ENCODE measurements around the gene ATP1A4. TPM values are rescaled to one million over a fixed set of nuclear protein-coding genes. Genes with fewer than 3 reads are reported as not detected.

Gene ATP1A4
- total RNA-seq, 1 experiment from 2014 or later, result not detected

- no peak for DNase-seq (ENCODE audit: low read depth)
- in situ Hi-C loops (cut with HindIII; ENCODE audit: low pct_unique_long_range_greater_than_20kb, low sequenced_read_pairs), result no loop called here
Measured at GRCh38 chr1:160189649-160190625, 38.5 kb downstream of the ATP1A4 start, which contains the start of gene CASQ1. CASQ1 (plus strand) TSS chr1:160190575; CDS start chr1:160190752, 177 bp downstream.

- in situ Hi-C loops (cut with HindIII; ENCODE audit: low pct_unique_long_range_greater_than_20kb, low sequenced_read_pairs), result no loop called here
- no peak for DNase-seq (ENCODE audit: low read depth)
Measured at GRCh38 chr1:160191756-160192155, 40.4 kb downstream of the ATP1A4 start.

DNA sequence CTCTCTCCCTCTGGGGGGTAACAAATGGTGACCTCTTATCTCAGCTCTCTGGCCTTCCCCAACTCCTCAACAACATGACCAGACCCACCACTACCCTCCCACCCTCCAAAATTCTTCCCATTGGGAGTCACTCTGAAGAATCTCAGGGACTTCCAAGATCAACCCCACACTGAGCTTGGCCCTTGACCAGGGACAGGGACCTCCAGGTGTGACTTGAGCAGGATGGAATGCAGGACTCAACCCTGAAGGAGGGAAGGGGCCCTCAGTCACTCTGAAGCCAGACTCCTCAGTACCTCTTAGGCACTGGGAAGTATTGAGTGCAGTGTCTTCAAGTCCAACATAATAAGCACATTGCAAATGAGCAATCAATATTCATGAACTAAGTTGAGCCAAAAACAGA lies 40.8 kb downstream of the ATP1A4 start:
- in situ Hi-C loops (cut with HindIII; ENCODE audit: low pct_unique_long_range_greater_than_20kb, low sequenced_read_pairs), result no loop called here
- DNase-seq (ENCODE audit: low read depth), result no peak

GRCh38 chr1:160193091-160193819 lies 41.9 kb downstream of the ATP1A4 start:
- in situ Hi-C loops (cut with HindIII; ENCODE audit: low pct_unique_long_range_greater_than_20kb, low sequenced_read_pairs), result no loop called here
- DNase-seq (ENCODE audit: low read depth), result peak; percentile 73

DNA sequence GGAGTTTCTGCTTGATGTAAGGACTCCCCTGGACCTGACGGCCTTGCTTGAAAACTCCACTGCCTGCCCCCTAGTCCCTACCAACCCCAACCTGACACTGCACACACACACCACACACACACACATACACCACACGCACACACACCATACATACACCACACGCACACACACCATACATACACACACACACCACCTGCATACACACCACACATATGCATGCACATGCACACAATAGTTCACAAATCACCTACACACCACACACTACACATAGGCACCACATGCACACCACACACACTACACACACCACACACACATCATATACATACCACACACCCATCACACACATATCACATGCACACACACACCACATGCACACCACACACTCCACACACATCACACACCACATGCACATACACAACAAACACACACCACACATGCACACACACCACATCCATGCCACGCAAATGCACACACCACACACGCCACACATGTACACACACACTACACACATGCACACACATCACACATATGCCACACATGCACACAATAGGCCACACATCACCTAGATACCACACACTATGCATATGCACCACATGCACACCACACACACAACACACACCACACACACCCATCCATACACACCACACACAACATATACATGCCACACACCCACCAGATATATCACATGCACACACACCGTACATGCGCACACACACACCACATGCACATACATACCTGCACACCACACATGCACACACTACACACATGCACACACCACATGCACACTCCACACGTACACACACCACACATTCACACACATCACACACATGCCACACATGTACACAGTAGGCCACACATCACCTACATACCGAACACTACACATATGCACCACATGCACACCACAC lies 42.7 kb downstream of the ATP1A4 start:
- DNase-seq (ENCODE audit: low read depth), result no peak
- in situ Hi-C loops (cut with HindIII; ENCODE audit: low pct_unique_long_range_greater_than_20kb, low sequenced_read_pairs), result no loop called here

- in situ Hi-C loops (cut with HindIII; ENCODE audit: low pct_unique_long_range_greater_than_20kb, low sequenced_read_pairs), result no loop called here
- no peak for DNase-seq (ENCODE audit: low read depth)
Measured at GRCh38 chr1:160194737-160195059, 43.3 kb downstream of the ATP1A4 start.

DNA sequence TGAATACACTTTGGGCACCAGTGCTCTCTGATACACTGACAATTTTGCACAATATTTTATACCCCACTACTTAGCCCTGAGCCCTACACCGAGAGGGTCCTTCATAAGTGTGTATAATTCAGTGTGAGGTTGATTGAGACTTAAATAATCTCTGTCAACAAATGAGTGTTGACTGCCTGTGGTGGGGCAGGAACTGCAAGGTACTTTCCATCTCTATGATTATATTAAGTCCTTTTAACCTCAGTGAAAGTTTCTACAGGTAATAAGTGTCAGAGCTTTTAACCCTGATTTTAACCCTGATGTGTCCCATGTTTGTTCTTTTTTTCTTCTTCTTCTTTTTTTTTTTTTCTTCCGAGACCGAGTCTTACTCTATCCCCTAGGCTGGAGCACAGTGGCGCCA lies 44.7 kb downstream of the ATP1A4 start:
- no peak for DNase-seq (ENCODE audit: low read depth)
- in situ Hi-C loops (cut with HindIII; ENCODE audit: low pct_unique_long_range_greater_than_20kb, low sequenced_read_pairs), result no loop called here

DNA sequence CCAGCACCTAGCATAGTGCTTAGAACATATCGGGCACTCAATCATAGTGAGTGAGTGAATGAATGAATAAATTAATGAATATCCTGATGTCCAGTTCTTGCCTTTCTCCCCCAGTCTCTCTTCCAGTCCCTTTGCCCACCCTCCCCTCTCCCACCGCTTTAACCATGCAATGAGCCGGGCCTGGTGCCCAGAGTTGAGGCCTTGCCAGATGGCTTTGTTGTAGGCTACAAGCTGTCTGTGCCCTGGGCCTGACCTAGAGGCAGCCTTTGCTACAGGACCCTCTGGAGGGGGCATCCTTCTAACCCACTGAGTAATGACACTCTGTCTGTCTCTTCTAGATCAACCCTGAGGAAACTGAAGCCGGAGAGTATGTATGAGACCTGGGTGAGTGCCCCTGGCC lies 45.8 kb downstream of the ATP1A4 start:
- in situ Hi-C loops (cut with HindIII; ENCODE audit: low pct_unique_long_range_greater_than_20kb, low sequenced_read_pairs), result no loop called here
- no peak for DNase-seq (ENCODE audit: low read depth)

- in situ Hi-C loops (cut with HindIII; ENCODE audit: low pct_unique_long_range_greater_than_20kb, low sequenced_read_pairs), result loop anchor here (10.0 kb wide), 1 partner anchor 96 kb away; no protein-coding TSS in a partner anchor
- DNase-seq (ENCODE audit: low read depth), result no peak
Measured at GRCh38 chr1:160200786-160201185, 49.4 kb downstream of the ATP1A4 start.

DNA sequence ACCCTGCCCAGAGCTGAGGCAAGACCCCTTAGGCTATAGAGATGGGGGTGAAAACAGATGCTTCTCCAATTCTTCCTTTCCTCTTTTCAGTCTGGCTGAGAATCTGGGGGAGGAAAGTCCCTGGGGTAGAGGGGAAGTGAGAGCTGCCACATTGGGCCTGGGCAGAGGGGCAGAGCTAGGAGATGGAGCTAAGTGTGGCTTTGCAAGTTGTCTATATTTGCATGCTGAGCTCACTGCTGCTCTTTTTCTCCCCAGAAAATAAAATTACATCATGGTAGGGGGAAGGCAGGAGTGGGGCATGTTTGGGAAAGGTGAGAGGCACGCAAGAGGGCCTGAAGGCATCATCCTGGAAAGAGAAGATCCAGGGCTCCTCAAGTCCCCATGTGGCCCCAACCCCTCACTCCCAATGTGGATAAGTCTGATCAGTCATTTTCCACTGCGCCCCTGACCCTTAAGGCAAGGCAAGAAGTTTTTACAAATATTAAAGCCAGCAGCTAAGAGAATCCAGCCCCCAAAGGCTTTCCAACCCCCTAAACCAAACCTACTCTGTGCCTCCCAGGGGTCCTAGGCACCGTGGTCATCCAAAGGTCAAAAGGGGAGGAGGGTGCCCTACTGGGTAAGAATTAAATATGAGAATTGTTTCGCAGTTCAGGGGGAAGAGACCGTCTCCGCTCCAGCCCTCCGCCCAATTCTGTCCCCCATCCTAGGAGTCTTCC lies 53.3 kb downstream of the ATP1A4 start:
- in situ Hi-C loops (cut with HindIII; ENCODE audit: low pct_unique_long_range_greater_than_20kb, low sequenced_read_pairs), result loop anchor here (10.0 kb wide), 1 partner anchor 100 kb away; no protein-coding TSS in a partner anchor
- DNase-seq (ENCODE audit: low read depth), result no peak

- in situ Hi-C loops (cut with HindIII; ENCODE audit: low pct_unique_long_range_greater_than_20kb, low sequenced_read_pairs), result loop anchor here (10.0 kb wide), 1 partner anchor 101 kb away; no protein-coding TSS in a partner anchor
- peak; percentile 45 for DNase-seq (ENCODE audit: low read depth)
Measured at GRCh38 chr1:160205242-160206035, 54.0 kb downstream of the ATP1A4 start, which contains the start of gene PEA15. PEA15 (plus strand) TSS chr1:160205384; CDS start chr1:160211545, 6,161 bp downstream.

DNA sequence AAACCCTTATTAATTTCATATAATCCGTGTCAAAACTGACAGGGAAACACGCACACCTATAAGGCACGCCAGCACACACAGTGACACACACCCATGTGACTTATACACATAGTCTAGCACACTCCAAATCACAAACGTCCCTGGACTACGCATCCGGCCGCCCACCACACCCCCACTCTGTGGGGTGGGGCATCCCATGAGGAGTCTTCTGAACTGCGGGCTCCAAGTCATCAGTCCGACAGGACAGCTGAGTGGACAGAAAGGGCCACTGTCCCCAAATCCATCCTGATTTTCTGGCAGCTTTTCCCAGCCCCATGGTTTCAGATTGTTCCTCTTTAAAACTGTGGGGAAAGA lies 54.6 kb downstream of the ATP1A4 start:
- in situ Hi-C loops (cut with HindIII; ENCODE audit: low pct_unique_long_range_greater_than_20kb, low sequenced_read_pairs), result loop anchor here (10.0 kb wide), 1 partner anchor 101 kb away; no protein-coding TSS in a partner anchor
- peak; percentile 51 for DNase-seq (ENCODE audit: low read depth)

GRCh38 chr1:160206421-160207117 lies 55.2 kb downstream of the ATP1A4 start:
- in situ Hi-C loops (cut with HindIII; ENCODE audit: low pct_unique_long_range_greater_than_20kb, low sequenced_read_pairs), result loop anchor here (10.0 kb wide), 1 partner anchor 102 kb away; no protein-coding TSS in a partner anchor

DNA sequence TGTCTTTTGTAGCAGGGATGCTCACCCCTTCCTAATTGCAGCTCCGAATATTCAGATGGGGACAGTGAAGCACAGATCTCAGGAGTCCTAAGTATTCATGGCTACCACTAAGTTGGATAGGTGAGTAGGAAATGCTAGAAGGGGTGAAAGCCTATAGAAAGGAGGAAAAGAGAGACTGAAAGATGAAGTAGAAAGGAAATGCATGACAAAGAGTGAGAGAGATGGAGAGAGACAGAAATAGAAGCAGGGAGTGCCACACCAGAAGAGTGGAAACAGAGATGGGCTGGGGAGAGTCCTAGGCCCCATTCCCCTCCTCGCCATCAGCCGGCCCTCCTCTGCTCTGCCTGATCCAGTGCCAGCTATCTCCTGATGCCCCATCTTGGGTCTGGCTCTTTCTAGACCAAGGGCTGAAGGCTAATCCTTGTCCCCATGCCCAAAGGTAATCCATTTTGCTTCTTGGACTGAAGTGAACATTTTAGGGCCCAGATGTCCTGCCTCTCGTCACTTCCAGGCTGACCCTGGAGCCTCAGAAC lies 55.8 kb downstream of the ATP1A4 start:
- in situ Hi-C loops (cut with HindIII; ENCODE audit: low pct_unique_long_range_greater_than_20kb, low sequenced_read_pairs), result loop anchor here (10.0 kb wide), 1 partner anchor 102 kb away; no protein-coding TSS in a partner anchor
- DNase-seq (ENCODE audit: low read depth), result no peak

More at GRCh38 chr1:160206421-160207117, 55.2 kb downstream of the ATP1A4 start:
- peak; percentile 64 for DNase-seq (ENCODE audit: low read depth)

DNA sequence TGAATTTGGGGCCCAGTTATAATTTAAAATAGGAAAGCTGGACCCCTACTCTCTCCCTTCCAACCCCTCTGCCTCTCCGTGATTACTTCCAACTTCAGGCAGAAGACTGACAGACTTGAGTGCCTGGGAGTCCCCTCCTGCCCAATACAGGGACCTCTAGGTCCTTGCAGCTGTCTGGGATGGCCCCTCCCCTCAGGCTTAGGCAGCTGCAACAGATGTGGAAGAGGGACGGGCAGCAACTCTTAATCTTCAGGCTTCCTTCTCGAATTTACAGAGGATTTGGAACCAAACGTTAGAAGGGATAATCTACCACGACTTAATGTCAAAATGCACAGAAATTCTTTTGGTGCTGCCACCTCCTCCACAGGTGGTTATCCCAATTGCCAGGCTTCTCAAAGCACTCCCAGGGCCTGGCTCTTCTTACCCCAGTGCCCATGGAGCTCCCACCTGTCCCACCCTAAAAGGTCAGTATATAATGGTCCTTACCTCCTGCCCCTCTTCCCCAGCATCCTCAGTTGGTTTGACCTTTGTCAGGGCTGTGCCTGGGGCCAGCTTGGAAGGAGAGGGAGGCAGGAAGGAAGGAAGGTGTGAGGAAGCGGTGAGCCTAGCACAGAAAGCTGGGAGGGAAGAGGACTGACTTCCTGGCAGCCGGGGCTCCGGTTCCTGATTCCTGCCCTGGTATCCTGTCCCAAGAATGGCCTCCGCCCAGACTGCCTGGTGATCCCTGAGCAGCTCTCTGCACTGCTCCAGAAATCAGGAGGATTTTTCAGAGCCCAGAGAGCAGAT lies 56.6 kb downstream of the ATP1A4 start:
- DNase-seq (ENCODE audit: low read depth), result no peak
- in situ Hi-C loops (cut with HindIII; ENCODE audit: low pct_unique_long_range_greater_than_20kb, low sequenced_read_pairs), result loop anchor here (10.0 kb wide), 1 partner anchor 103 kb away; no protein-coding TSS in a partner anchor
